ENCODE measurements around the gene THAP10.

THAP10 gene

GRCh38 chr15:70892002-70892911, at the start of gene THAP10, which contains the start of gene LRRC49 (continued):
- TF ChIP-seq ZNF132 (tag by site-specific recombination; IDR thresholded peaks at IDR 0.05; ENCODE audit: borderline replicate concordance) (no peak), ZNF692 (tag by site-specific recombination; IDR thresholded peaks at IDR 0.05) (peak; percentile 93), ZNF292 (tag by site-specific recombination; IDR thresholded peaks at IDR 0.05; ENCODE audit: borderline replicate concordance, low read depth) (no peak), ZNF596 (tag by site-specific recombination; IDR thresholded peaks at IDR 0.05) (peak; percentile 80), ZNF521 (tag by site-specific recombination; IDR thresholded peaks at IDR 0.05) (no peak), ZNF37A (tag by site-specific recombination; IDR thresholded peaks at IDR 0.05) (no peak), SP7 (tag by site-specific recombination; IDR thresholded peaks at IDR 0.05) (peak; percentile 91), ZNF324 (tag by site-specific recombination; IDR thresholded peaks at IDR 0.05) (peak; percentile 94), ZBTB20 (tag by site-specific recombination; IDR thresholded peaks at IDR 0.05) (peak; percentile 72; the same call in 1 of the 2 replicates), KLF7 (tag by site-specific recombination; IDR thresholded peaks at IDR 0.05; ENCODE audit: borderline replicate concordance) (no peak; the same call in 1 of the 2 replicates), ZNF140 (tag by site-specific recombination; IDR thresholded peaks at IDR 0.05) (no peak), ZNF585B (tag by site-specific recombination; IDR thresholded peaks at IDR 0.05) (0 out of 2 replicates have a peak, but pooled peaks have one; percentile 16), ZNF366 (tag by site-specific recombination; conservative IDR thresholded peaks at IDR 0.05) (peak; percentile 90), ZNF112 (tag by site-specific recombination; IDR thresholded peaks at IDR 0.05) (no peak), ZSCAN18 (tag by site-specific recombination; IDR thresholded peaks at IDR 0.05) (peak; percentile 86; the same call in 1 of the 2 replicates), ZNF776 (tag by site-specific recombination; IDR thresholded peaks at IDR 0.05; ENCODE audit: borderline replicate concordance) (no peak), ZNF510 (tag by site-specific recombination; IDR thresholded peaks at IDR 0.05; ENCODE audit: insufficient replicate concordance) (no peak), ZNF449 (tag by site-specific recombination; IDR thresholded peaks at IDR 0.05) (peak; percentile 61; the same call in 1 of the 2 replicates), ZIC2 (tag by site-specific recombination; IDR thresholded peaks at IDR 0.05) (peak; percentile 93), HOXD13 (CRISPR knock-in tag; IDR thresholded peaks at IDR 0.05; ENCODE audit: borderline replicate concordance) (peak; percentile 87), ZNF626 (tag by site-specific recombination; IDR thresholded peaks at IDR 0.05) (0 out of 2 replicates have a peak, but pooled peaks have one; percentile 38), ZNF791 (tag by site-specific recombination; IDR thresholded peaks at IDR 0.05) (0 out of 2 replicates have a peak, but pooled peaks have one; percentile 46), CTCF (tag by site-specific recombination; IDR thresholded peaks at IDR 0.05) (peak; percentile 75)
- TF ChIP-seq, protein P1, sequence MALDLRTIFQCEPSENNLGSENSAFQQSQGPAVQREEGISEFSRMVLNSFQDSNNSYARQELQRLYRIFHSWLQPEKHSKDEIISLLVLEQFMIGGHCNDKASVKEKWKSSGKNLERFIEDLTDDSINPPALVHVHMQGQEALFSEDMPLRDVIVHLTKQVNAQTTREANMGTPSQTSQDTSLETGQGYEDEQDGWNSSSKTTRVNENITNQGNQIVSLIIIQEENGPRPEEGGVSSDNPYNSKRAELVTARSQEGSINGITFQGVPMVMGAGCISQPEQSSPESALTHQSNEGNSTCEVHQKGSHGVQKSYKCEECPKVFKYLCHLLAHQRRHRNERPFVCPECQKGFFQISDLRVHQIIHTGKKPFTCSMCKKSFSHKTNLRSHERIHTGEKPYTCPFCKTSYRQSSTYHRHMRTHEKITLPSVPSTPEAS (tag by site-specific recombination; IDR thresholded peaks at IDR 0.05) = peak; percentile 39; the same call in 1 of the 2 replicates
- TF ChIP-seq, protein P2, sequence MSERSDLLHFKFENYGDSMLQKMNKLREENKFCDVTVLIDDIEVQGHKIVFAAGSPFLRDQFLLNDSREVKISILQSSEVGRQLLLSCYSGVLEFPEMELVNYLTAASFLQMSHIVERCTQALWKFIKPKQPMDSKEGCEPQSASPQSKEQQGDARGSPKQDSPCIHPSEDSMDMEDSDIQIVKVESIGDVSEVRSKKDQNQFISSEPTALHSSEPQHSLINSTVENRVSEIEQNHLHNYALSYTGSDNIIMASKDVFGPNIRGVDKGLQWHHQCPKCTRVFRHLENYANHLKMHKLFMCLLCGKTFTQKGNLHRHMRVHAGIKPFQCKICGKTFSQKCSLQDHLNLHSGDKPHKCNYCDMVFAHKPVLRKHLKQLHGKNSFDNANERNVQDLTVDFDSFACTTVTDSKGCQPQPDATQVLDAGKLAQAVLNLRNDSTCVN (tag by site-specific recombination; optimal IDR thresholded peaks at IDR 0.05) = peak; percentile 62
- TF ChIP-seq, protein P3, sequence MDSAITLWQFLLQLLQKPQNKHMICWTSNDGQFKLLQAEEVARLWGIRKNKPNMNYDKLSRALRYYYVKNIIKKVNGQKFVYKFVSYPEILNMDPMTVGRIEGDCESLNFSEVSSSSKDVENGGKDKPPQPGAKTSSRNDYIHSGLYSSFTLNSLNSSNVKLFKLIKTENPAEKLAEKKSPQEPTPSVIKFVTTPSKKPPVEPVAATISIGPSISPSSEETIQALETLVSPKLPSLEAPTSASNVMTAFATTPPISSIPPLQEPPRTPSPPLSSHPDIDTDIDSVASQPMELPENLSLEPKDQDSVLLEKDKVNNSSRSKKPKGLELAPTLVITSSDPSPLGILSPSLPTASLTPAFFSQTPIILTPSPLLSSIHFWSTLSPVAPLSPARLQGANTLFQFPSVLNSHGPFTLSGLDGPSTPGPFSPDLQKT (IDR thresholded peaks at IDR 0.05; ENCODE audit: borderline replicate concordance, low read depth, low read length) = no peak
